Stomach (tissue), 9 donors: ENCODE data around the gene GCN1. TPM values are rescaled to one million over a fixed set of nuclear protein-coding genes. Genes with fewer than 3 reads are reported as not detected.
A peak's percentile ranks its signal among the peaks of the same experiment; 100 is the strongest.
"Not testable (repeated sequence)": the region's sequence is repeated elsewhere in the genome, so short reads cannot be mapped to it uniquely, and the experiment has no call there.

Source experiments
- DNase-seq, 2 donors: peaks; one replicate each; pipeline versions ENCODE4 v3.0.0 to v3.0.0-alpha.2; 2013 to 2019
- H3K27ac ChIP-seq, 5 donors: fragments of 200-600 bp in 4 of 5; sonication (generic) in 4 of 5; one replicate each; pipeline ENCODE4 v1.5.1; 2013 to 2019; ENCODE audit warnings: mild to moderate bottlenecking in 1 of 5, moderate library complexity in 1 of 5
- H3K27me3 ChIP-seq, 3 donors: fragments of 200-600 bp; sonication (generic); one replicate each; pipeline ENCODE4 v1.5.1; 2017 to 2019; ENCODE audit warnings: mixed run types in 1 of 3
- H3K36me3 ChIP-seq, 4 donors: fragments of 200-600 bp; sonication (generic); 1 replicate in 3 of 4; 2 replicates in 1 of 4; pipeline ENCODE4 v1.5.1; 2016 to 2019
- H3K4me1 ChIP-seq, 4 donors: fragments of 200-600 bp; sonication (generic); one replicate each; pipeline ENCODE4 v1.5.1; 2016 to 2019
- H3K4me3 ChIP-seq, 4 donors: fragments of 200-600 bp; sonication (generic) in 3 of 4; one replicate each; pipeline ENCODE4 v1.5.1; 2016 to 2019; ENCODE audit warnings: mild to moderate bottlenecking in 1 of 4
- H3K9me3 ChIP-seq, 4 donors: fragments of 200-600 bp; sonication (generic); one replicate each; pipeline ENCODE4 v1.5.1; 2016 to 2019
- EP300 ChIP-seq: sonication (generic); formaldehyde crosslinking; IDR thresholded peaks from one replicate; pipeline ENCODE4 v1.6.1; 2017; ENCODE audit warnings: antibody characterized with exemption
- POLR2A ChIP-seq, 4 donors: fragments of 450-650 bp; IDR thresholded peaks; one replicate each; pipeline ENCODE4 v1.6.1; 2016; ENCODE audit warnings: antibody characterized with exemption in 4 of 4, control low read depth in 2 of 4, mild to moderate bottlenecking in 1 of 4, moderate library complexity in 1 of 4
- POLR2AphosphoS5 ChIP-seq, 3 donors: sonication (generic); formaldehyde crosslinking; IDR thresholded peaks; one replicate each; pipeline ENCODE4 v1.6.1; 2016; ENCODE audit warnings: antibody characterized with exemption in 3 of 3
- WGBS, 5 donors: extraction: QIAGEN DNeasy Blood & Tissue Kit in 3 of 5; methylation state at CpG; one replicate each; pipeline versions ENCODE4 v1.1.5 to v1.1.7; 2013 to 2018; 5-methylcytosine and 5-hydroxymethylcytosine counted together
- intact Hi-C: fragments of 100-400 bp; cut with DNase I; formaldehyde crosslinking; loops from one replicate; pipeline ENCODE4 v1.15.1; 2023; ENCODE audit warnings: low total_unique reads
- polyA plus RNA-seq, 3 donors: library from polyadenylated mRNA; stranded (reverse); fragments of 200-250 nt; gene quantifications; one replicate each; pipeline ENCODE4 v1.2.3, GENCODE V29; 2013
- total RNA-seq, 5 donors: library from RNA; depleted of rRNA; stranded (reverse); fragments of >200 nt; gene quantifications; one replicate each; pipeline versions ENCODE4 v1.1.0 to v1.2.3, GENCODE V29; 2014 to 2016
- TF ChIP-seq, protein P1 (sequence below), 7 experiments: fragments of 450-650 bp in 4 of 7; fragments of 200-600 bp in 3 of 7; sonication (generic) in 3 of 7; IDR thresholded peaks; one replicate each; pipeline ENCODE4 v1.5.1; 2016 to 2019; ENCODE audit warnings: antibody characterized with exemption in 7 of 7, control low read depth in 2 of 7, mild to moderate bottlenecking in 1 of 7
- donor health status: healthy with polysubstance abuse.
- donor health status: Bipolar disorder and iron deficiency.
- donor health status: healthy.

Gene GCN1
- total and polyA plus RNA-seq, 8 donors, result 8.7 to 226 (median 98.1) TPM

GRCh38 chr12:120237360-120238171 is 43.1 kb upstream of the GCN1 start:
- H3K36me3 ChIP-seq, result peaks cover 0 to 6% (median 0%) of the 10 kb centered on the region in 4 donors
- intact Hi-C loops, result no loop called here
- peaks cover 70 to 100% (median 86%) of the 10 kb centered on the region in 4 donors for H3K4me1 ChIP-seq
- H3K9me3 ChIP-seq, result no peaks in the 10 kb centered on the region
- 55 to 78% (median 72%) methylated on average over 12 to 13 of the region's 13 CpGs for WGBS, 5 donors
- peak in 1 of 2 donors; percentile 50 for DNase-seq
- no peaks in the 10 kb centered on the region for H3K27me3 ChIP-seq
- peak overlapping the region in 4 of 5 donors; percentile 68 to 92 (median 80) for H3K27ac ChIP-seq
- no peak overlapping the region for H3K4me3 ChIP-seq
- TF ChIP-seq POLR2AphosphoS5 (IDR thresholded peaks at IDR 0.05), result no peak
- TF ChIP-seq, protein P1, sequence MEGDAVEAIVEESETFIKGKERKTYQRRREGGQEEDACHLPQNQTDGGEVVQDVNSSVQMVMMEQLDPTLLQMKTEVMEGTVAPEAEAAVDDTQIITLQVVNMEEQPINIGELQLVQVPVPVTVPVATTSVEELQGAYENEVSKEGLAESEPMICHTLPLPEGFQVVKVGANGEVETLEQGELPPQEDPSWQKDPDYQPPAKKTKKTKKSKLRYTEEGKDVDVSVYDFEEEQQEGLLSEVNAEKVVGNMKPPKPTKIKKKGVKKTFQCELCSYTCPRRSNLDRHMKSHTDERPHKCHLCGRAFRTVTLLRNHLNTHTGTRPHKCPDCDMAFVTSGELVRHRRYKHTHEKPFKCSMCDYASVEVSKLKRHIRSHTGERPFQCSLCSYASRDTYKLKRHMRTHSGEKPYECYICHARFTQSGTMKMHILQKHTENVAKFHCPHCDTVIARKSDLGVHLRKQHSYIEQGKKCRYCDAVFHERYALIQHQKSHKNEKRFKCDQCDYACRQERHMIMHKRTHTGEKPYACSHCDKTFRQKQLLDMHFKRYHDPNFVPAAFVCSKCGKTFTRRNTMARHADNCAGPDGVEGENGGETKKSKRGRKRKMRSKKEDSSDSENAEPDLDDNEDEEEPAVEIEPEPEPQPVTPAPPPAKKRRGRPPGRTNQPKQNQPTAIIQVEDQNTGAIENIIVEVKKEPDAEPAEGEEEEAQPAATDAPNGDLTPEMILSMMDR (IDR thresholded peaks at IDR 0.05), result no peak
- TF ChIP-seq EP300, result no peak
- no peak for TF ChIP-seq POLR2A (IDR thresholded peaks at IDR 0.05)

GRCh38 chr12:120236809-120237208 is 42.3 kb upstream of the GCN1 start:
- WGBS, 5 donors, result 89 to 97% (median 91%) methylated on average over 3 of the region's 3 CpGs
- peaks cover 77 to 100% (median 90%) of the 10 kb centered on the region in 4 donors for H3K4me1 ChIP-seq

DNA sequence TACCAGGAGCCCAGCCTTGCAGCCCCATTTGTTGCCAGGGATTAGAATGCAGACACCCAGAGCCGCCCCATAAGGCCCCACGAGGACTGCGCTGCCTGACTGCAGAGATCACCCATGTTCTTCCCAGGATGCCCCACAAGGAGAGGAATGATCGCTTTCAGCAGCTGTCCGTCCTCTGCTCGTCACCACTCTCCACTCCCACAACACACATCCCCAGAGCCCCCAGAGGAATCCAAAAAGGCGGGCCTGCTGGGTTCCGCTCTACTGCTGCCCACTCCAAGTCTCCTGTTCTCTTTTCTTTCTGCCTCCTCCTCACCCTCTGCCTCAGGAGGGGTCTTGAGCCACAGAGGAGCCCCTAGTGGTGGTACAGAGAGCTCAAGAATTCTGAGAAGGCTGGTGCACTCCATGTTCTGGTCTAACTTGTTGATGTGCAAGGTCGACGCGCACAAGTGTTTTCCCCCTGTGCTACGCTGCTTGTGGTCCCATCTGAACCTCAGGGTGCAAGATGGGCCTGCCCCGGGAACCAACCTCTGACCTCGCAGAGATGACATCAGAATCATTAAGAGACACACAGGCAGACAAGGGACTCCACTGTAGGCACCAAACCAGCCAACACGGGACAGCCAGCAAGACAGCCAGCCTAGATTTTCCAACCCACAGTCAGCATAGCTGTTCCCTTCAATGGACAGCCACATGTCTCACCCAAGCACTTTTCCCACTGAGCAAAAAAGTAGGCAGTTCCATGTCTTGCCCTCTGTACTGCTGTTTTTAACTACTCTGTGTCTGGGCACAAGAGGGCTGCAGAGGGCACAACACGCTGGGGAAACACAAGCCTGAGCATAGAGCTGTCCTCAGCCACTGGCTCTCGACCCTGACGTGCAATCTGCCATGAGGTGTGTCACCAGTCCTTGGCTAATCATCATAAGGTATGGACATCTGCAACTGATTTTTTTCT is 41.1 kb upstream of the GCN1 start:
- 76 to 91% (median 83%) methylated on average over 18 of the region's 18 CpGs for WGBS, 5 donors
- Histone ChIP-seq H3K27me3 (no peaks in the 10 kb centered on the region), H3K4me1 (peaks cover 83 to 100% (median 91%) of the 10 kb centered on the region in 4 donors), H3K4me3 (peak overlapping the region in 1 of 4 donors; percentile 11), H3K9me3 (no peaks in the 10 kb centered on the region), H3K36me3 (no peaks in the 10 kb centered on the region), H3K27ac (peak overlapping the region; percentile 65 to 92 (median 88))
- TF ChIP-seq EP300 (no peak), POLR2AphosphoS5 (IDR thresholded peaks at IDR 0.05) (no peak), POLR2A (IDR thresholded peaks at IDR 0.05) (no peak)
- TF ChIP-seq, protein P1 (IDR thresholded peaks at IDR 0.05), result no peak
- intact Hi-C loops, result no loop called here
- peak in 1 of 2 donors; percentile 51 for DNase-seq

More at GRCh38 chr12:120236809-120237208, 42.3 kb upstream of the GCN1 start:
- H3K27me3 ChIP-seq, H3K36me3 ChIP-seq, H3K4me3 ChIP-seq, H3K9me3 ChIP-seq, intact Hi-C loops, DNase-seq: not testable (repeated sequence)
- peak overlapping the region in 4 of 5 donors; percentile 68 to 92 (median 80) for H3K27ac ChIP-seq

GRCh38 chr12:120234643-120235368 is 40.3 kb upstream of the GCN1 start:
- intact Hi-C loops, result no loop called here
- peak; percentile 73 to 90 for DNase-seq
- TF ChIP-seq, protein P1 (IDR thresholded peaks at IDR 0.05), result peak in 4 of 7 experiments; percentile 18 to 54 (median 40)
- TF ChIP-seq POLR2AphosphoS5 (IDR thresholded peaks at IDR 0.05) (peak in 2 of 3 donors; percentile 46 to 75), EP300 (no peak), POLR2A (IDR thresholded peaks at IDR 0.05) (no peak)
- H3K36me3 ChIP-seq, result no peaks in the 10 kb centered on the region
- WGBS, 5 donors, result 31 to 42% (median 36%) methylated on average over 13 of the region's 13 CpGs
- peaks cover 85 to 100% (median 91%) of the 10 kb centered on the region in 4 donors for H3K4me1 ChIP-seq
- no peaks in the 10 kb centered on the region for H3K9me3 ChIP-seq
- H3K27me3 ChIP-seq, result no peaks in the 10 kb centered on the region
- H3K27ac ChIP-seq, result peak overlapping the region; percentile 65 to 92 (median 88)
- peak overlapping the region in 2 of 4 donors; percentile 1 to 11 for H3K4me3 ChIP-seq
